PC-3 (cell line): ENCODE results near the gene MIPEP. TPM values are rescaled to one million over a fixed set of nuclear protein-coding genes. Genes with fewer than 3 reads are reported as not detected.
"Not testable (repeated sequence)": the region's sequence is repeated elsewhere in the genome, so short reads cannot be mapped to it uniquely, and the experiment has no call there.

ENCODE experiments used
- ATAC-seq: fragments of 200-7000 bp; cut with Tn5 transposase; 2 replicates; pipeline ENCODE4 v1.9.1; 2020; ENCODE audit warnings: mild to moderate bottlenecking, moderate library complexity
- BruUV-seq: library from RNA; stranded (reverse); fragments of 400-500 nt; replicated peaks from 2 replicates; lab custom pipeline; 2021; lab: Mats Ljungman, UMichigan
- CTCF ChIA-PET: fragments of 300-600 bp; sonication (Branson Sonifier 250); formaldehyde crosslinking; loops from one replicate; lab custom pipeline; 2022; ENCODE audit warnings: antibody characterized with exemption; lab: Charles Lee
- POLR2A ChIA-PET: fragments of 300-600 bp; sonication (Branson Sonifier 250); formaldehyde crosslinking; loops from one replicate; lab custom pipeline; 2022; ENCODE audit warnings: antibody characterized with exemption; ENCODE audit not compliant: unreplicated experiment; lab: Charles Lee
- DNase-seq: peaks from one replicate; pipeline ENCODE4 v3.0.0-alpha.2; 2015
- H2AFZ ChIP-seq: fragments of 300-600 bp; sonication (generic); 2 replicates; pipeline ENCODE4 v1.6.0; 2016; ENCODE audit warnings: antibody characterized with exemption, low read length
- H3F3A ChIP-seq: fragments of 300-600 bp; sonication (generic); one replicate; pipeline ENCODE4 v1.6.0; 2017; ENCODE audit warnings: antibody characterized with exemption, low read length, control low read depth, mild to moderate bottlenecking; ENCODE audit not compliant: unreplicated experiment
- H3K27ac ChIP-seq: fragments of 300-600 bp; sonication (generic); 2 replicates; pipeline ENCODE4 v1.5.1; 2016; ENCODE audit warnings: mild to moderate bottlenecking, low read length
- H3K27me3 ChIP-seq: fragments of 300-600 bp; sonication (generic); 2 replicates; pipeline ENCODE4 v1.6.1; 2016; ENCODE audit warnings: low read length, mixed read lengths
- H3K36me3 ChIP-seq: fragments of 300-600 bp; sonication (generic); 2 replicates; pipeline ENCODE4 v1.6.1; 2016; ENCODE audit warnings: low read depth, mixed run types, low read length, mixed read lengths
- H3K4me1 ChIP-seq: fragments of 300-600 bp; sonication (generic); 2 replicates; pipeline ENCODE4 v1.5.1; 2016; ENCODE audit warnings: low read length; ENCODE audit not compliant: insufficient read depth
- H3K4me2 ChIP-seq: fragments of 300-600 bp; sonication (generic); 2 replicates; pipeline ENCODE4 v1.6.0; 2016; ENCODE audit warnings: low read length
- H3K4me3 ChIP-seq: fragments of 300-600 bp; sonication (generic); 2 replicates; pipeline ENCODE4 v1.5.1; 2016; ENCODE audit warnings: mild to moderate bottlenecking, low read length, mixed read lengths
- H3K79me2 ChIP-seq: fragments of 300-600 bp; sonication (generic); 2 replicates; pipeline ENCODE4 v1.6.1; 2017; ENCODE audit warnings: low read length, mixed read lengths
- H3K9ac ChIP-seq: fragments of 300-600 bp; sonication (generic); 2 replicates; pipeline ENCODE4 v1.6.0; 2016; ENCODE audit warnings: mild to moderate bottlenecking, low read length
- H3K9me2 ChIP-seq: fragments of 300-600 bp; sonication (generic); replicated peaks from 2 replicates; pipeline ENCODE4 v1.6.1; 2016; ENCODE audit warnings: mixed run types, low read length, mixed read lengths
- H3K9me3 ChIP-seq: fragments of 300-600 bp; sonication (generic); 2 replicates; pipeline ENCODE4 v1.6.1; 2016; ENCODE audit warnings: low read length, mixed read lengths
- H4K20me1 ChIP-seq: fragments of 300-600 bp; sonication (generic); 2 replicates; pipeline ENCODE4 v1.6.1; 2016; ENCODE audit warnings: low read length, mixed read lengths
- CTCF ChIP-seq: fragments of 300-600 bp; sonication (generic); conservative IDR thresholded peaks from 2 replicates; pipeline ENCODE4 v1.5.1; 2017; ENCODE audit warnings: antibody characterized with exemption, low read depth, mild to moderate bottlenecking, low read length
- EZH2 ChIP-seq: fragments of 300-600 bp; sonication (generic); IDR thresholded peaks from one replicate; pipeline ENCODE4 v1.6.1; 2017; ENCODE audit warnings: antibody characterized with exemption, mild to moderate bottlenecking, low read length; ENCODE audit not compliant: unreplicated experiment
- EZH2phosphoT487 ChIP-seq: fragments of 300-600 bp; sonication (generic); IDR thresholded peaks from 2 replicates; pipeline ENCODE4 v1.6.1; 2018; ENCODE audit warnings: mild to moderate bottlenecking, antibody characterized with exemption, low read length, borderline replicate concordance
- intact Hi-C: fragments of 100-400 bp; cut with micrococcal nuclease; formaldehyde crosslinking; loops from 2 replicates; pipeline ENCODE4 v1.9.0; 2023
- total RNA-seq: library from RNA; depleted of rRNA; stranded (reverse); fragments of >200 nt; gene quantifications from 2 replicates; pipeline ENCODE4 v1.2.3, GENCODE V29; 2014

Gene MIPEP
- total RNA-seq, 1 experiment from 2014 or later, result 30.5 TPM

- no peak overlapping the region for H3K27ac ChIP-seq
- no peak for DNase-seq
- intact Hi-C loops, result no loop called here
- no peak overlapping the region for H3K4me3 ChIP-seq
- H3K4me1 ChIP-seq, result no peaks in the 10 kb centered on the region; the same call in 1 of the 2 replicates
- POLR2A ChIA-PET, result no interaction called here
- peaks cover 20% of the 10 kb centered on the region for H3K79me2 ChIP-seq
- no peaks in the 10 kb centered on the region for H3F3A ChIP-seq
- ATAC-seq, result no peak
- no peaks in the 10 kb centered on the region for H3K27me3 ChIP-seq
- no peaks in the 10 kb centered on the region for H3K9me3 ChIP-seq
- H3K9ac ChIP-seq, result no peak overlapping the region
- H3K36me3 ChIP-seq, result peaks cover 12% of the 10 kb centered on the region
- no peaks in the 10 kb centered on the region for H3K9me2 ChIP-seq
- H2AFZ ChIP-seq, result no peak overlapping the region
- TF ChIP-seq CTCF (no peak), EZH2 (no peak), EZH2phosphoT487 (no peak)
- no peak overlapping the region for H3K4me2 ChIP-seq
- BruUV-seq, result no TSS peak
- CTCF ChIA-PET, result no interaction called here
- H4K20me1 ChIP-seq, result no peaks in the 10 kb centered on the region
These were observed 5.9 kb downstream of the MIPEP start for GRCh38 chr13:23883255-23883654.

DNA sequence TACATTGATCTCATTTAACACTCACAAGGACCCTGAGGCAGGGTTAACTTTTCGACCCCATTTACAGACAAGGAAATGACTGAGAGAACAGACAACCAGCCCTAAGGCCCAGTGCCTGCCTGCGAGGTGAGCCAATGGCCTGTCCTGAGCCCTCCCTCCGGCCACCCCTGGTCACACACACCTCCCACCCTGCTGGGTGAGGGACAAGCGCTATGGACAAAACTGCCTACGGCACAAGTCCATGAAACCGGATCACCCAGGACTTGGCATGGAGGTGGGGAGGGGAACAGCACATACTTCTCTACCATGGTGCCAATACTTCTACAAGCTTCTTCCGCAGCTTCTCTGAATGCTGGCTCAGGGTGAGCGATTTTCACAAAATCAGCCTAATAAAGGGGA, 7.8 kb downstream of the MIPEP start:
- H3F3A ChIP-seq, H3K4me1 ChIP-seq, POLR2A ChIA-PET, H2AFZ ChIP-seq, H3K9me2 ChIP-seq, CTCF ChIA-PET, H3K79me2 ChIP-seq, H3K4me2 ChIP-seq, H3K4me3 ChIP-seq, H3K27me3 ChIP-seq, H4K20me1 ChIP-seq, H3K9me3 ChIP-seq, ATAC-seq, intact Hi-C loops, BruUV-seq, H3K27ac ChIP-seq, H3K9ac ChIP-seq, DNase-seq: not testable (repeated sequence)
- peaks cover 16% of the 10 kb centered on the region for H3K36me3 ChIP-seq

DNA sequence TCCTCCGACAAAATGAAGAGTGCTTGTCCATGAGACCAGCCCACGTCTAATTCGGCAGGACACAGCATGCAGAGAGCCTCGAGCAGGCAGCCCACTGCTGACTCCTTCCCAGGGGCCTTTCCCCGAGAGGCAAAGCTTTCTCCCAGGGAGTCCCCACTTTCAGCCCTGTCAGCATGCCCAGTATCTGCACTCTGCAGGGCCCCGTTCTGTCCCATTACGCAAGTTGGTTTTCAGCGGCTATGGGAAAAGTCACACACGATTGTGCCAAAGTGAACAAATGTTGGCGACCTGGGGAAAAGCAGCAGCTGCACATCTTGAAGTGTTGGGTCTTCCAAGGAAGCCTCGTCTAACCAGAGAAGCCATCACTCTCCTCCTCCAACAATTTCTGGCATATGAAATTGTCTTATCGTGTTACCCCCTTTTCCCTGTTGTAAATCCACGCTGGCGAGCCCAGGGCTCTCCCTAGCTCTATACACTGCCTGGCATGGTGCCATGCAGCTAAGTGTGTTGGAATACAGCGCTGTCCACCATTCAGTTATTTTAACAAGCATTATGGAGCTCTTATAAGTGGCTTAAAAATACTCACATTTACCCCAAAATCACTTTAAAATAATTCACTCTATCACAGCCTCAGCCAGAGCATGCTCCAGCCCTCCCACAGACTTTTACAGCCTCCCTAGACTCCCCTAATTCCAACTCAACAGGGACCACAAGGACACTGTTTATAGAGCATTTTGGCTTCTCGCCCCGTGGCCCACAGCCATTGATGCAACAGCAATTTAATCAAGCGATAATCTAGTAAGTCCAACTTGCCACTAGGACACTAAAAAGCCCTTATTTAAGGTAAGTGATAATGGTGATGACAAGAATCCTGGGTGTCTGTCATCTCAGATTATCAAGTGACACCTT, 8.5 kb downstream of the MIPEP start:
- H3K79me2 ChIP-seq, ATAC-seq, H3K4me1 ChIP-seq, H3K9me3 ChIP-seq, H3K4me3 ChIP-seq, H3K27ac ChIP-seq, POLR2A ChIA-PET, intact Hi-C loops, H3K4me2 ChIP-seq, H3K9me2 ChIP-seq, H4K20me1 ChIP-seq, H3F3A ChIP-seq, CTCF ChIA-PET, H2AFZ ChIP-seq, H3K9ac ChIP-seq, DNase-seq, H3K27me3 ChIP-seq, BruUV-seq: not testable (repeated sequence)
- H3K36me3 ChIP-seq, result peaks cover 16% of the 10 kb centered on the region
